Stimulated activated CD8-positive, alpha-beta memory T cell treated with anti-CD3 and anti-CD28 coated beads, Interleukin-7, amount 100 ng/mL, for 4 hours (primary cell): Measurements from ENCODE around the gene PRR18.
"Not testable (repeated sequence)": the region's sequence is repeated elsewhere in the genome, so short reads cannot be mapped to it uniquely, and the experiment has no call there.

Source experiments
- DNase-seq, 2 donors: peaks; one replicate each; pipeline ENCODE4 v3.0.0-alpha.2; 2020; ENCODE audit warnings: low read depth in 2 of 2

The PRR18 gene

GRCh38 chr6:166308033-166308768 lies at the start of gene PRR18:
Gene PRR18 (minus strand): TSS chr6:166308392. CDS start chr6:166308142, 250 bp downstream.
- DNase-seq, result no peak

GRCh38 chr6:166355552-166355951 lies 47.4 kb upstream of the PRR18 start:
- DNase-seq, result no peak

GRCh38 chr6:166354965-166355364 lies 46.8 kb upstream of the PRR18 start:
- no peak for DNase-seq

GRCh38 chr6:166354143-166354542 lies 46.0 kb upstream of the PRR18 start:
- no peak for DNase-seq

- DNase-seq, result no peak
Observed at GRCh38 chr6:166353507-166353906, 45.3 kb upstream of the PRR18 start.

GRCh38 chr6:166352923-166353322 lies 44.7 kb upstream of the PRR18 start:
- DNase-seq, result no peak

GRCh38 chr6:166351715-166352285 lies 43.6 kb upstream of the PRR18 start:
- no peak for DNase-seq

GRCh38 chr6:166348305-166348949 lies 40.2 kb upstream of the PRR18 start:
- no peak for DNase-seq

GRCh38 chr6:166346965-166347364 lies 38.8 kb upstream of the PRR18 start:
- no peak for DNase-seq

- DNase-seq, result no peak
Observed at GRCh38 chr6:166346449-166346848, 38.3 kb upstream of the PRR18 start.

- DNase-seq, result not testable (repeated sequence)
Observed at GRCh38 chr6:166345672-166346071, 37.5 kb upstream of the PRR18 start.

- DNase-seq, result not testable (repeated sequence)
Observed at GRCh38 chr6:166344921-166345320, 36.7 kb upstream of the PRR18 start.

GRCh38 chr6:166344240-166344639 lies 36.0 kb upstream of the PRR18 start:
- no peak for DNase-seq

- DNase-seq, result no peak
Observed at GRCh38 chr6:166343150-166343487, 34.9 kb upstream of the PRR18 start.

GRCh38 chr6:166342349-166343149 lies 34.4 kb upstream of the PRR18 start, which contains the start of gene SFT2D1:
Gene SFT2D1 (minus strand): TSS chr6:166342545. CDS start chr6:166342481, 64 bp downstream.
- peak; percentile 62 to 79 for DNase-seq

GRCh38 chr6:166341977-166342348 lies 33.8 kb upstream of the PRR18 start:
- no peak for DNase-seq

- DNase-seq, result no peak
Observed at GRCh38 chr6:166341464-166341863, 33.3 kb upstream of the PRR18 start.

- DNase-seq, result no peak
Observed at GRCh38 chr6:166338854-166339253, 30.7 kb upstream of the PRR18 start.

- DNase-seq, result no peak
Observed at GRCh38 chr6:166336847-166337246, 28.7 kb upstream of the PRR18 start.

GRCh38 chr6:166335378-166336302 lies 27.4 kb upstream of the PRR18 start:
- no peak for DNase-seq

GRCh38 chr6:166334878-166335277 lies 26.7 kb upstream of the PRR18 start:
- no peak for DNase-seq
